Spinal cord (tissue), 10 donors: ENCODE data around the gene NHSL2. TPM values are rescaled to one million over a fixed set of nuclear protein-coding genes. Genes with fewer than 3 reads are reported as not detected.

Source experiments
- DNase-seq, 6 donors: peaks; one replicate each; pipeline versions ENCODE4 v3.0.0 to v3.0.0-alpha.2; 2013 to 2015; ENCODE audit warnings: low spot score in 6 of 6, low read depth in 4 of 6
- H3K27ac ChIP-seq: one replicate; pipeline ENCODE4 v1.5.1; 2013; ENCODE audit warnings: low read depth, low read length, control low read depth
- H3K27me3 ChIP-seq: one replicate; pipeline ENCODE4 v1.6.1; 2013; ENCODE audit warnings: low read length; ENCODE audit not compliant: control insufficient read depth, insufficient read depth
- H3K36me3 ChIP-seq: one replicate; pipeline ENCODE4 v1.6.1; 2013; ENCODE audit warnings: low read length; ENCODE audit not compliant: control insufficient read depth, insufficient read depth
- H3K4me1 ChIP-seq: one replicate; pipeline ENCODE4 v1.6.1; 2013; ENCODE audit warnings: low read length; ENCODE audit not compliant: control insufficient read depth, insufficient read depth
- H3K4me3 ChIP-seq: one replicate; pipeline ENCODE4 v1.5.1; 2013; ENCODE audit warnings: low read depth, low read length, control low read depth
- H3K9me3 ChIP-seq: one replicate; pipeline ENCODE4 v1.6.1; 2013; ENCODE audit warnings: low read length; ENCODE audit not compliant: control insufficient read depth, insufficient read depth
- WGBS: methylation state at CpG from one replicate; pipeline ENCODE4 v1.1.5; 2013; ENCODE audit warnings: missing lambda C conversion rate; ENCODE audit not compliant: insufficient coverage; 5-methylcytosine and 5-hydroxymethylcytosine counted together
- polyA plus RNA-seq, 2 donors: library from polyadenylated mRNA; unstranded; fragments of 120-200 nt; gene quantifications; one replicate each; pipeline ENCODE4 v1.2.1, GENCODE V29; 2013; ENCODE audit not compliant: insufficient read length in 2 of 2
- total RNA-seq, 2 donors: library from RNA; depleted of rRNA in 1 of 2; stranded (reverse); fragments of 120-200 nt in 1 of 2; fragments of >200 nt in 1 of 2; gene quantifications; one replicate each; pipeline versions ENCODE4 v1.2.3 to v1.2.4, GENCODE V29; 2013 to 2014
- donor health status: healthy.

Gene NHSL2
- total and polyA plus RNA-seq, 4 donors: 6.1 to 19.2 (median 8.5) TPM

DNA sequence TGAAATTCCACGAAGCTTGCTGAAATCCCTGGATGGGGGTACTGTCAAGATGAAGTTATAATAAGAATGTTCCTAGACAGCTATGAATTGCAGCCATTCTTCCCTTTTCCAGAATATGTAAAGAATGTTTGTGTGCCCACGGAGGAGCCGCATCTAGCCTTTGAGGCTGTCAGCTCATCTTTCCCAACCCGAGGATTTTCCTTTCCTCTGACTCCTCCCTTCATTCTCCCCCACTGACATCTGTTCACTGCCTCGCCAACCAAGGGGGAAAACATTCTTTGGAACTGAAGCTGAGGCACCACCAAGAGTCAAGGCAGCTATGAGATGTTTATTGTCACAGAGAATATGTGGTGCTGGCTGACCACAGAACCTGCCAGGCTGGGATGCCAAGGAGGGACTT lies 8.8 kb downstream of the NHSL2 start:
- Histone ChIP-seq H3K36me3 (no peaks in the 10 kb centered on the region), H3K27ac (no peak overlapping the region), H3K4me1 (no peaks in the 10 kb centered on the region), H3K27me3 (no peaks in the 10 kb centered on the region), H3K4me3 (no peak overlapping the region), H3K9me3 (no peaks in the 10 kb centered on the region)
- no peak for DNase-seq
- WGBS: 40% methylated on average over 1 of the region's 5 CpGs

DNA sequence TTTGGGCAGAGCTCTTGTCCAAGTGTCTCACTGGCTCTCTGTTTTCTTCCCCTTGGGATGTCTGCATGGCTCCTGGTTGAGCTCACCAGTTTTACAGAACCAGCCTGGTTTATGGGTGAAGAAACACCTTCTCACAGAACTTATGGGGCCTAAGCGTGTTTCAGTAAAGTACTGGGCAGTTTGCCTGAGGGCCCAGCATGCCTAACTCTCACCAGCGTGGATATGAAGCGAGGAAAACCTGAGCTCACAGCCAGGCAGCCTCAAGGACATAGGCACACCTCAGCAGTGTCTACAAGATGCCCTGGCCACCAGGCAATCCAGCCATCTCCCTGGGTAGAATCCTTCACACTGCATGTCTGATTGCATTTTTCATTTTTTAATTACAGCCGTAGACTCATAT lies 9.2 kb downstream of the NHSL2 start:
- Histone ChIP-seq H3K36me3 (no peaks in the 10 kb centered on the region), H3K27me3 (no peaks in the 10 kb centered on the region), H3K4me1 (no peaks in the 10 kb centered on the region), H3K9me3 (no peaks in the 10 kb centered on the region), H3K27ac (no peak overlapping the region), H3K4me3 (no peak overlapping the region)
- 69% methylated on average over 3 of the region's 4 CpGs for WGBS
- no peak for DNase-seq

DNA sequence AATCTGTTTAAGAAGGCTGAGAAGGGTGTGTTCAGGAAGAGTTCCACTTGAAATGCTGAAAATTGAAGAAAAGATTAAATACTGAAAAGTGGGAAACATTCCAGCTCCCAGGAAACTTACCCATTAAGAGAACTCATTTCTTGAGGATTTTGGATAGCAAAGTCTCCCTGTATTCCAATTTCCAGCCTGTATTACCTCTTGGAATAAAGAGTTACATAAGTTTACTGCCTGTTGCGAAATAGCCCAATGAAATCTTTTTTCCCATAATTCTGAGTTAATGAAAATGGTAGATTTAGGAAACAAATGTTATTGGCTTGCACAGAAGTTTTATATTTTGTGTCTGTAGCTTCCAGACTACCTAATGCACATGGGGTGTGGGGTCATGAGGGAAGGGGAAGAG lies 12.0 kb downstream of the NHSL2 start:
- no CpG with 5 or more reads among the region's 1 CpG for WGBS
- H3K4me3 ChIP-seq: no peak overlapping the region
- no peak overlapping the region for H3K27ac ChIP-seq
- DNase-seq: no peak
- no peaks in the 10 kb centered on the region for H3K4me1 ChIP-seq
- H3K27me3 ChIP-seq: no peaks in the 10 kb centered on the region
- no peaks in the 10 kb centered on the region for H3K9me3 ChIP-seq
- H3K36me3 ChIP-seq: no peaks in the 10 kb centered on the region

DNA sequence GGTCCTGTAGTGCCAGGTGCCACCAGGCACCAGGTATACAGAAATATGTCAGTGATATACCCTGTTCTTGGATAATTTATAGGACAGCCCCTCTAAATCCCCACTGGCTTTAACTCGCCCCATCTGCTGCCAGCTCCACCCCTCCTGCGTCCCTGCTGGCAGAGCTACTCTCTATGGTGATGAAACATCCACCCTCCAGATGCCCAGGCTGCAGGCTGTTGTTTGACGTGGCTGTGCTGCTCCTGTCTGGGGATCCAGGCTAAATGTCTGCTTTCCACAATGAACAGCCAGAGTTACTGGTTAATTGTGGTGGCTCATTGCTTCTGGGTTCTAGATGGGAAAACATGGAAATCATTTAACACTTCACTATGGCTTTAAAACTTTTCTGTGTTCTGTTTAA lies 12.9 kb downstream of the NHSL2 start:
- no peak overlapping the region for H3K4me3 ChIP-seq
- no peak for DNase-seq
- no peaks in the 10 kb centered on the region for H3K4me1 ChIP-seq
- no peak overlapping the region for H3K27ac ChIP-seq
- no peaks in the 10 kb centered on the region for H3K36me3 ChIP-seq
- WGBS: 50% methylated on average over 1 of the region's 3 CpGs
- H3K27me3 ChIP-seq: no peaks in the 10 kb centered on the region
- H3K9me3 ChIP-seq: no peaks in the 10 kb centered on the region

DNA sequence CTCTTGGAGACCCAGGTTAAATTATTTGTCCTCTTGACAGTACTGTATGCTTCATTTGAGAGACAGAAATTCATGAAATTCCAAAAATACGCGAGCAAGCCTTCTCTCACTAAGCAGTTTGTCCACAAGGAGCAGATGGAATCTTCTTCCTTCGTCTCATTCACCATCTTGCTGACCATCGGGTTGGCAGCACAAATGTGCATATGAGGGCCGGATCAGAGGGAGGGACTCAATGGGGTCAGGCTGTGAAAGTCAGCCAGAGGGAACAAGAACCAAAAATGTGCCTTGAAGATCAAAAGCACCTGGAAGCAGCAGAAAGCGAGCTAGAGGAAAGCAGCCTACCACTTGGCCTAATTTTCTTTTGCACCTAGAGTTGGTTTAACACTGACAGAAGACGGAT lies 16.4 kb downstream of the NHSL2 start:
- no peaks in the 10 kb centered on the region for H3K27me3 ChIP-seq
- no peak for DNase-seq

DNA sequence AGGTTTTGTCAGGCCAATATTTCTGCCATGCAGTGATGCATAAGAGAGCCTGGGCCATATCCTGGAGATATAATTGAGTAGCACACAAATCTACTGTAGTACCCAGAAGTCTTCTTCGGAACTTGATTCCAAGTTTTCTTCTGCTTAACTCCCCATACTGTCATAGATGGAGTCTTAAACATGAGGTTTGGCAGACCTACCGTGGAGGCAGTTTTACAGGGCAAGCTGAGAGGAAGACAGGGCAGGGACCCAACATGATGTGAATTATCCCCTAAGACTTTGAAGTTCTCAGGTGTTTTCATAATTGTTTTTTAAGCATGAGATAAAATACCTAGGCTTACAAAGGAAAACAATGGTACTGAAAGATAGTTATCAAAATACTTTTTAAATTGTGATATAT lies 18.2 kb downstream of the NHSL2 start:
- Histone ChIP-seq H3K36me3 (no peaks in the 10 kb centered on the region), H3K27me3 (no peaks in the 10 kb centered on the region), H3K27ac (no peak overlapping the region), H3K4me1 (no peaks in the 10 kb centered on the region), H3K4me3 (no peak overlapping the region), H3K9me3 (no peaks in the 10 kb centered on the region)
- WGBS: no CpG with 5 or more reads among the region's 2 CpGs
- no peak for DNase-seq

More for the DNA sequence above, 16.4 kb downstream of the NHSL2 start:
- H3K4me1 ChIP-seq: no peaks in the 10 kb centered on the region
- WGBS: 84% methylated on average over 7 of the region's 7 CpGs
- H3K36me3 ChIP-seq: no peaks in the 10 kb centered on the region
- H3K4me3 ChIP-seq: no peak overlapping the region
- H3K9me3 ChIP-seq: no peaks in the 10 kb centered on the region
- no peak overlapping the region for H3K27ac ChIP-seq

DNA sequence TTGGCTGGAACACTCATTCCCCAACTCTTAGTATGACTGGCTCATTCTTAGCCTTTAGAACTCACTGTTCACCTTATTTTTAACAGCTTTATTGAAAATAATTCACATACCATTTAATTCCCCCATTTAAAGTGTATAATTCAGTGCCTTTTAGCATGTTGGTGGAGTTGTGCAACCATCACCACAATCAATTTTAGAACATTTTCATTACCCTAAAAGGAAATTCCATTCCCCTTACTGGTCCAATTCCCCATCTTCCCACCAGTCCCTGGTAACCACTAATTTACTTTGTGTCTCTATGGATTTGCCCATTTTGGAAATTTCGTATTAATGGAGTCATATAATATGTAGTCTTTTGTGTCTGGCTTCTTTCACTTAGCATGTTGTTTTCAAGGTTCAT lies 19.7 kb downstream of the NHSL2 start:
- H3K27me3 ChIP-seq: no peaks in the 10 kb centered on the region
- no peak overlapping the region for H3K4me3 ChIP-seq
- H3K9me3 ChIP-seq: no peaks in the 10 kb centered on the region
- no peaks in the 10 kb centered on the region for H3K4me1 ChIP-seq
- WGBS: no CpG with 5 or more reads among the region's 1 CpG
- no peak for DNase-seq
- H3K27ac ChIP-seq: no peak overlapping the region
- no peaks in the 10 kb centered on the region for H3K36me3 ChIP-seq

DNA sequence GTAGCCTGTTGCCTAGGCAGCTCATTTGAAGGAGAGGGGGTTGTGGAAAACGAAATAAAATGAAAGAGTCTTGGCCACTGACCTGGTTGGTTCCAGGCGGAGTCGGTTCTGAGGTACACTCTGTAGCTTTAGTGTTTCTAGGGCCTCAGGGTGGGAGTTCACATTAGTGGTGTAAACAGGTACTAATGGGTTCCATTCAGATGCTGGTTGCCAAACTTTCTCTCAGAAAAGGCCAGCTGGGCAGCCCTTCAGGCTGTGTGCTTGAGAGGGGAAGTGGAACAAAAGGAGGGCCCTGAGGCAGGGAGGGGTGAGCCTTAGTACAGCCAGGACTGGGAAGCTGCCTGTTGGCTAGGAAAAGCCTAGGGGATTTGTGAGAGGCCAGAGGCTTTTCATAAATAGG lies 24.8 kb downstream of the NHSL2 start:
- Histone ChIP-seq H3K9me3 (no peaks in the 10 kb centered on the region), H3K4me3 (no peak overlapping the region), H3K4me1 (peaks cover 4% of the 10 kb centered on the region), H3K36me3 (no peaks in the 10 kb centered on the region), H3K27me3 (peaks cover 6% of the 10 kb centered on the region), H3K27ac (no peak overlapping the region)
- peak in 1 of 6 donors; percentile 44 for DNase-seq
- 39% methylated on average over 3 of the region's 3 CpGs for WGBS

DNA sequence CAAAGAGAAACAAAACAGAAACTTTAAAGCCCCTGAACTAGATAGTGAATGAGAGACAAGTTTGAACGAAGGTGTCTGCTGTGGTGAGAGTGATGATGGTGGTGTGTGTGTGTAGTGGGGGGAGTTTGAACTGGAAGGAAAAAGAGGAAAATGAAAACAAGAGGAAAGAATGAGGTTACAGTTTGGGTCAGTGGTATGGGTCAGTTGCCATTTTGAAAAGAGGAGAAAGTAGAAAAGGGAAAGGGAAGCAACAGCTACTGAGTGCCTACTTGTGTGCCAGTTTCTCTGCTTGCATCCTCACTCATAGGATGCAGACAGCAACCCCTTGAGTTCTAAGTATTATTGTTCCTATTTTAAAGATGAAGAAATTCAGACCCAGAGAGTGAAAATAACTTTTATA lies 26.0 kb downstream of the NHSL2 start:
- DNase-seq: no peak
- no peaks in the 10 kb centered on the region for H3K9me3 ChIP-seq
- H3K4me3 ChIP-seq: no peak overlapping the region
- no peaks in the 10 kb centered on the region for H3K36me3 ChIP-seq
- WGBS: 50% methylated on average over 1 of the region's 1 CpG
- no peak overlapping the region for H3K27ac ChIP-seq
- peaks cover 4% of the 10 kb centered on the region for H3K4me1 ChIP-seq
- peaks cover 6% of the 10 kb centered on the region for H3K27me3 ChIP-seq

DNA sequence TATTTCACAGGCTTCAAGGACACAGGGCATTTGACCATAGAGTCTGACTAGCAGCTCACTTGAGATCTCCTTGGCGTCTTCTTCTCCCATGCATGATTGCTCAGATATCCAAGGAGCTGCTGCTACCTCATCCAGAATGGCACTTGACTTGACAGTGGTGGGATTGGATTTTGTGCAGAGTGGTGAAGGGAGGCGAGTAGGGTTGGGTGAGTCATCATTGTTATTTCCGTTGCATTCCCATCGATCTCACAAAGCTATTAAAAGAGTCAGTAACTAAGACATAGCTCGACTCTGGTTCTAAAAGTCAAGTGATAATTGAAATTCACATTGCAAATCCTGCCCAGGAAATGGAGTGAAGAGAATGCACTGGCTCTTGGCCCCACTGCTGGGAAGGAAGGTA lies 27.7 kb downstream of the NHSL2 start:
- H3K36me3 ChIP-seq: no peaks in the 10 kb centered on the region
- no peaks in the 10 kb centered on the region for H3K9me3 ChIP-seq
- no peak for DNase-seq
- no peak overlapping the region for H3K4me3 ChIP-seq
- peaks cover 4% of the 10 kb centered on the region for H3K4me1 ChIP-seq
- H3K27ac ChIP-seq: no peak overlapping the region
- WGBS: 78% methylated on average over 4 of the region's 5 CpGs
- peaks cover 6% of the 10 kb centered on the region for H3K27me3 ChIP-seq
